HepG2 (cell line): ENCODE data around the gene TCOF1.

Experiments
- DMAP1 ChIP-seq: IDR thresholded peaks from 2 replicates; pipeline ENCODE4 v1.6.1; 2016
- EP300 ChIP-seq, 3 experiments: sonication (generic) in 1 of 3; formaldehyde crosslinking in 1 of 3; IDR thresholded peaks; 2 replicates each; pipeline versions ENCODE4 v1.5.1 to v1.6.1; 2011 to 2020; ENCODE audit warnings: low read depth in 2 of 3, low read length in 2 of 3, borderline replicate concordance in 1 of 3, improper control_type of control experiment in 1 of 3, mild to moderate bottlenecking in 1 of 3, missing genetic modification reagents in 1 of 3, moderate library complexity in 1 of 3
- FOXJ3 ChIP-seq: sonication (generic); formaldehyde crosslinking; IDR thresholded peaks from 2 replicates; pipeline ENCODE4 v1.4.0; 2020; ENCODE audit warnings: missing genetic modification reagents, mild to moderate bottlenecking, borderline replicate concordance
- HCFC1 ChIP-seq: fragments of 150-350 bp; IDR thresholded peaks from 2 replicates; pipeline ENCODE4 v1.6.1; 2014; ENCODE audit warnings: low read depth, low read length
- HDAC2 ChIP-seq: sonication (generic); formaldehyde crosslinking; IDR thresholded peaks from 2 replicates; pipeline ENCODE4 v1.4.0; 2020; ENCODE audit warnings: missing genetic modification reagents
- NR3C1 ChIP-seq: sonication (generic); formaldehyde crosslinking; IDR thresholded peaks from 2 replicates; pipeline ENCODE4 v1.4.0; 2020; ENCODE audit warnings: missing genetic modification reagents
- TF ChIP-seq, protein P1 (sequence below): sonication (generic); formaldehyde crosslinking; IDR thresholded peaks from 2 replicates; pipeline ENCODE4 v1.4.0; 2020; ENCODE audit warnings: missing genetic modification reagents, low read depth, mild to moderate bottlenecking, borderline replicate concordance
- TF ChIP-seq, protein P2 (sequence below): sonication (generic); formaldehyde crosslinking; IDR thresholded peaks from 2 replicates; pipeline ENCODE4 v1.8.1; 2023; ENCODE audit warnings: mild to moderate bottlenecking, missing genetic modification reagents
- TF ChIP-seq, protein P3 (sequence below): sonication (generic); formaldehyde crosslinking; IDR thresholded peaks from 2 replicates; pipeline ENCODE4 v1.4.0; 2020; ENCODE audit warnings: mild to moderate bottlenecking, missing genetic modification reagents
- TF ChIP-seq, protein P4 (sequence below): sonication (generic); formaldehyde crosslinking; IDR thresholded peaks from 2 replicates; pipeline ENCODE4 v1.5.1; 2020; ENCODE audit warnings: missing genetic modification reagents, mild to moderate bottlenecking, borderline replicate concordance
- TF ChIP-seq, protein P5 (sequence below): sonication (generic); formaldehyde crosslinking; IDR thresholded peaks from 2 replicates; pipeline ENCODE4 v1.5.0; 2020; ENCODE audit warnings: mild to moderate bottlenecking, missing genetic modification reagents, moderate library complexity

DNA sequence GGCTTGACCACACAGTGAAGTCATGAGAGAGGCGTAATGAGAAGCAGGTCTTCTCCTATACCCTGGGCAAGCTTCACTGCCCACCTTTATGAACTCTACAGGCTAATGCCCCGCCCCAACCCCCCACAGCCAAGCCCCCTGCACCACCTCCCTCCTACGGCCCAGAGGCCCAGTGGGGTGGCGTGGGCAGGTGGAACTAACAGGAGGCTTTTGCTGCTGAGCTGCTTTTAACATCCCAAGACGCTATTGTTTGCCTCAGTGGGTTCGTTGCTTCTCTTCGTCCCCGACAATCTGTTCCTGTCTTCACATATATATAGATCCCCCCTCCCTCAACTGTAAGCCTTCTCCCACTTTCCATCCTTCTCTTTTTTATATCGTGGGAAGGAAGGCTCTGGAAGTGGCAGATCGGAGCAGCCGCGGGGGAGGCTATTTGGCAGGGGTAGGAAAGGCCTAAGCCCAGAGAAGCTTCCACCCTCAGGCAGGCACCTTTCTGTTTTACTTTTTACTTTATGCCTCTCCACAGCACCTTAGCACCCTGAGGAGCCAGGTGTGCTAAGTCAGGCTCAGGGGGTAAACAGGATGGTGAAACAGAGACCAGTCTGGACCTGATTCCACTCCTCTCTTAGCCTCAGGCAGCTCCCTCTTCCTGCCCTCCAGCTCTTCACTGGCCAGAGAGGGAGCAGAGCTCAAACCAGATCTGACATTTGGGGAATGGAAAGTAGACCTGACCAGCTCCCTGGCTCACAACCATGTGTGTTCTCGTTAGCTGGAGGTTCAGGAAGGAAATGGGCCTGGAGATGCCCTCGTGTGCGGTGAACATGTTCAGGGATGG is 28.7 kb downstream of the TCOF1 start:
- TF ChIP-seq, protein P1, sequence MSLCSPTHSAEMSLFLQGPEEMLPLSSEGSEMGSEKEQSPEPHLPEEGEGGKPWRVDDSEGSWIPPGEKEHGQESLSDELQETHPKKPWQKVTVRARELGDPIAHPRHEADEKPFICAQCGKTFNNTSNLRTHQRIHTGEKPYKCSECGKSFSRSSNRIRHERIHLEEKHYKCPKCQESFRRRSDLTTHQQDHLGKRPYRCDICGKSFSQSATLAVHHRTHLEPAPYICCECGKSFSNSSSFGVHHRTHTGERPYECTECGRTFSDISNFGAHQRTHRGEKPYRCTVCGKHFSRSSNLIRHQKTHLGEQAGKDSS (CRISPR knock-in tag), result no peak
- TF ChIP-seq HDAC2 (CRISPR knock-in tag), result no peak
- no peak for TF ChIP-seq FOXJ3
- no peak for TF ChIP-seq HCFC1
- TF ChIP-seq, protein P2, sequence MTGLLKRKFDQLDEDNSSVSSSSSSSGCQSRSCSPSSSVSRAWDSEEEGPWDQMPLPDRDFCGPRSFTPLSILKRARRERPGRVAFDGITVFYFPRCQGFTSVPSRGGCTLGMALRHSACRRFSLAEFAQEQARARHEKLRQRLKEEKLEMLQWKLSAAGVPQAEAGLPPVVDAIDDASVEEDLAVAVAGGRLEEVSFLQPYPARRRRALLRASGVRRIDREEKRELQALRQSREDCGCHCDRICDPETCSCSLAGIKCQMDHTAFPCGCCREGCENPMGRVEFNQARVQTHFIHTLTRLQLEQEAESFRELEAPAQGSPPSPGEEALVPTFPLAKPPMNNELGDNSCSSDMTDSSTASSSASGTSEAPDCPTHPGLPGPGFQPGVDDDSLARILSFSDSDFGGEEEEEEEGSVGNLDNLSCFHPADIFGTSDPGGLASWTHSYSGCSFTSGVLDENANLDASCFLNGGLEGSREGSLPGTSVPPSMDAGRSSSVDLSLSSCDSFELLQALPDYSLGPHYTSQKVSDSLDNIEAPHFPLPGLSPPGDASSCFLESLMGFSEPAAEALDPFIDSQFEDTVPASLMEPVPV (CRISPR knock-in tag), result no peak
- no peak for TF ChIP-seq NR3C1
- no peak for TF ChIP-seq DMAP1 (CRISPR knock-in tag)
- no peak for TF ChIP-seq EP300 (IDR thresholded peaks at IDR 0.05; ENCODE audit: low read depth in 2 of 2, low read length in 2 of 2)
- TF ChIP-seq EP300 (CRISPR knock-in tag; IDR thresholded peaks at IDR 0.05; ENCODE audit: borderline replicate concordance), result no peak
- TF ChIP-seq, protein P3, sequence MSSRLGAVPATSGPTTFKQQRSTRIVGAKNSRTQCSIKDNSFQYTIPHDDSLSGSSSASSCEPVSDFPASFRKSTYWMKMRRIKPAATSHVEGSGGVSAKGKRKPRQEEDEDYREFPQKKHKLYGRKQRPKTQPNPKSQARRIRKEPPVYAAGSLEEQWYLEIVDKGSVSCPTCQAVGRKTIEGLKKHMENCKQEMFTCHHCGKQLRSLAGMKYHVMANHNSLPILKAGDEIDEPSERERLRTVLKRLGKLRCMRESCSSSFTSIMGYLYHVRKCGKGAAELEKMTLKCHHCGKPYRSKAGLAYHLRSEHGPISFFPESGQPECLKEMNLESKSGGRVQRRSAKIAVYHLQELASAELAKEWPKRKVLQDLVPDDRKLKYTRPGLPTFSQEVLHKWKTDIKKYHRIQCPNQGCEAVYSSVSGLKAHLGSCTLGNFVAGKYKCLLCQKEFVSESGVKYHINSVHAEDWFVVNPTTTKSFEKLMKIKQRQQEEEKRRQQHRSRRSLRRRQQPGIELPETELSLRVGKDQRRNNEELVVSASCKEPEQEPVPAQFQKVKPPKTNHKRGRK (CRISPR knock-in tag), result no peak
- TF ChIP-seq, protein P4, sequence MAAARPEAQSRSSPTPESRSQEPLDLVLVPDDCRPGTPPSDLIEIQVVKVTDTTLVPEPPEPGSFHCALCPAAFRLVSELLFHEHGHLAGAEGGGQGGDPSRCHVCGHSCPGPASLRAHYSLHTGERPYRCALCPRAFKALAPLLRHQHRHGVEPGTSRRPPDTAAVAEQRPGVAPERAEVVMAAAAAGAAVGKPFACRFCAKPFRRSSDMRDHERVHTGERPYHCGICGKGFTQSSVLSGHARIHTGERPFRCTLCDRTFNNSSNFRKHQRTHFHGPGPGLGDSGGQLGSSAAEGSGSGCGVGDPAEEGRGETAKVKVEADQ (CRISPR knock-in tag), result no peak
- TF ChIP-seq, protein P5, sequence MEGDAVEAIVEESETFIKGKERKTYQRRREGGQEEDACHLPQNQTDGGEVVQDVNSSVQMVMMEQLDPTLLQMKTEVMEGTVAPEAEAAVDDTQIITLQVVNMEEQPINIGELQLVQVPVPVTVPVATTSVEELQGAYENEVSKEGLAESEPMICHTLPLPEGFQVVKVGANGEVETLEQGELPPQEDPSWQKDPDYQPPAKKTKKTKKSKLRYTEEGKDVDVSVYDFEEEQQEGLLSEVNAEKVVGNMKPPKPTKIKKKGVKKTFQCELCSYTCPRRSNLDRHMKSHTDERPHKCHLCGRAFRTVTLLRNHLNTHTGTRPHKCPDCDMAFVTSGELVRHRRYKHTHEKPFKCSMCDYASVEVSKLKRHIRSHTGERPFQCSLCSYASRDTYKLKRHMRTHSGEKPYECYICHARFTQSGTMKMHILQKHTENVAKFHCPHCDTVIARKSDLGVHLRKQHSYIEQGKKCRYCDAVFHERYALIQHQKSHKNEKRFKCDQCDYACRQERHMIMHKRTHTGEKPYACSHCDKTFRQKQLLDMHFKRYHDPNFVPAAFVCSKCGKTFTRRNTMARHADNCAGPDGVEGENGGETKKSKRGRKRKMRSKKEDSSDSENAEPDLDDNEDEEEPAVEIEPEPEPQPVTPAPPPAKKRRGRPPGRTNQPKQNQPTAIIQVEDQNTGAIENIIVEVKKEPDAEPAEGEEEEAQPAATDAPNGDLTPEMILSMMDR (CRISPR knock-in tag), result no peak
